H1 (cell line): Measurements from ENCODE around the gene TLE2. TPM values are rescaled to one million over a fixed set of nuclear protein-coding genes. Genes with fewer than 3 reads are reported as not detected.

Source experiments
- CTCF ChIA-PET: fragments of 300-600 bp; sonication (Branson Sonifier 250); formaldehyde crosslinking; loops from one replicate; lab custom pipeline; 2021; ENCODE audit not compliant: partially characterized antibody; lab: Charles Lee
- POLR2A ChIA-PET: fragments of 300-600 bp; sonication (Branson Sonifier 250); formaldehyde crosslinking; loops from one replicate; lab custom pipeline; 2021; ENCODE audit warnings: inconsistent platforms; ENCODE audit not compliant: partially characterized antibody; lab: Charles Lee
- DNase-seq, 2 experiments: peaks; one replicate each; pipeline versions ENCODE4 v3.0.0 to v3.0.0-alpha.2; 2010 to 2022; ENCODE audit warnings: low spot score in 2 of 2, low read depth in 1 of 2, mixed read lengths in 1 of 2
- FAIRE-seq: peaks from 2 replicates; lab custom pipeline; 2011; peaks lifted over from hg19 to GRCh38; lab: Jason Lieb, UNC
- H2AFZ ChIP-seq: 2 replicates; pipeline ENCODE4 v1.8.1; 2012; ENCODE audit warnings: low read length, inconsistent platforms
- H2AK5ac ChIP-seq: 2 replicates; pipeline ENCODE4 v1.6.1; 2013; ENCODE audit warnings: low read depth, low read length
- H2BK120ac ChIP-seq: replicated peaks from 2 replicates; pipeline ENCODE3; 2013; ENCODE audit warnings: low read depth, low read length, inconsistent platforms
- H2BK12ac ChIP-seq: 2 replicates; pipeline ENCODE4 v1.6.1; 2013; ENCODE audit warnings: low read depth, low read length
- H2BK15ac ChIP-seq: 2 replicates; pipeline ENCODE4 v1.6.1; 2013; ENCODE audit warnings: low read length
- H2BK20ac ChIP-seq: 2 replicates; pipeline ENCODE4 v1.6.1; 2013; ENCODE audit warnings: low read length
- H2BK5ac ChIP-seq: 2 replicates; pipeline ENCODE4 v1.6.1; 2013; ENCODE audit warnings: low read depth, low read length
- H3K14ac ChIP-seq: 2 replicates; pipeline ENCODE4 v1.6.1; 2013; ENCODE audit warnings: inconsistent platforms; ENCODE audit not compliant: insufficient read length
- H3K18ac ChIP-seq: 2 replicates; pipeline ENCODE4 v1.6.1; 2013; ENCODE audit warnings: low read length; ENCODE audit errors: extremely low read depth
- H3K23ac ChIP-seq: 2 replicates; pipeline ENCODE4 v1.6.1; 2013; ENCODE audit warnings: inconsistent platforms; ENCODE audit not compliant: insufficient read length
- H3K23me2 ChIP-seq: 2 replicates; pipeline ENCODE4 v1.6.1; 2013; ENCODE audit warnings: low read depth, low read length
- H3K27ac ChIP-seq: 2 replicates; pipeline ENCODE4 v1.6.1; 2011; ENCODE audit warnings: low read depth, low read length, inconsistent platforms
- H3K27me3 ChIP-seq, 4 experiments: replicated peaks in 1 of 4; 1 replicate in 1 of 4; 2 replicates in 3 of 4; pipeline versions ENCODE4 v1.6.1 to v1.8.1; 2011 to 2013; ENCODE audit warnings: low read length in 3 of 4, mild to moderate bottlenecking in 3 of 4, inconsistent platforms in 2 of 4, mixed read lengths in 2 of 4, moderate library complexity in 1 of 4; ENCODE audit not compliant: control insufficient read depth in 3 of 4, insufficient read depth in 3 of 4; ENCODE audit errors: extremely low read depth in 1 of 4
- H3K36me3 ChIP-seq, 4 experiments: 2 replicates each; pipeline versions ENCODE4 v1.6.1 to v1.8.1; 2011 to 2013; ENCODE audit warnings: mild to moderate bottlenecking in 4 of 4, low read length in 3 of 4, moderate library complexity in 2 of 4, control low read depth in 1 of 4, inconsistent platforms in 1 of 4; ENCODE audit not compliant: insufficient read depth in 4 of 4, control insufficient read depth in 2 of 4
- H3K4ac ChIP-seq: replicated peaks from 2 replicates; pipeline ENCODE3; 2013; ENCODE audit warnings: low read length, low read depth, mixed read lengths, inconsistent platforms; ENCODE audit not compliant: insufficient read length
- H3K4me1 ChIP-seq, 4 experiments: replicated peaks in 1 of 4; 1 replicate in 1 of 4; 2 replicates in 3 of 4; pipeline versions ENCODE4 v1.6.1 to v1.8.1; 2011 to 2013; ENCODE audit warnings: low read length in 3 of 4, inconsistent platforms in 2 of 4, mixed read lengths in 1 of 4; ENCODE audit not compliant: insufficient read depth in 4 of 4, control insufficient read depth in 3 of 4
- H3K4me2 ChIP-seq, 2 experiments: 2 replicates each; pipeline versions ENCODE4 v1.6.1 to v1.8.1; 2011 to 2013; ENCODE audit warnings: low read depth in 2 of 2, low read length in 2 of 2, control low read depth in 1 of 2, inconsistent platforms in 1 of 2, mild to moderate bottlenecking in 1 of 2; ENCODE audit not compliant: insufficient read depth in 1 of 2
- H3K4me3 ChIP-seq, 4 experiments: fragments of 200-600, 300-600 bp in 1 of 4; sonication (generic), shearing (Covaris generic), sonication (Bioruptor Twin) in 1 of 4; 2 replicates each; pipeline versions ENCODE4 v1.5.1 to v1.8.1; 2011 to 2016; ENCODE audit warnings: low read length in 4 of 4, low read depth in 3 of 4, control low read depth in 2 of 4, inconsistent platforms in 2 of 4, mild to moderate bottlenecking in 2 of 4, mixed read lengths in 1 of 4, moderate library complexity in 1 of 4; ENCODE audit not compliant: insufficient read depth in 2 of 4; ENCODE audit errors: extremely low read depth in 1 of 4
- H3K56ac ChIP-seq: replicated peaks from 2 replicates; pipeline ENCODE3; 2013; ENCODE audit warnings: low read depth, mild to moderate bottlenecking, mixed read lengths, low read length, inconsistent platforms; ENCODE audit not compliant: insufficient read length
- H3K79me1 ChIP-seq: 2 replicates; pipeline ENCODE4 v1.6.1; 2013; ENCODE audit warnings: low read depth, low read length, control low read depth
- H3K79me2 ChIP-seq, 2 experiments: 2 replicates each; pipeline versions ENCODE4 v1.6.1 to v1.8.1; 2012 to 2013; ENCODE audit warnings: low read length in 2 of 2, mild to moderate bottlenecking in 2 of 2, inconsistent platforms in 1 of 2; ENCODE audit not compliant: insufficient read depth in 2 of 2, control insufficient read depth in 1 of 2
- H3K9ac ChIP-seq, 4 experiments: replicated peaks in 1 of 4; 1 replicate in 1 of 4; 2 replicates in 3 of 4; pipeline versions ENCODE4 v1.6.1 to v1.8.1; 2011 to 2013; ENCODE audit warnings: low read depth in 3 of 4, low read length in 3 of 4, control low read depth in 2 of 4, mild to moderate bottlenecking in 2 of 4, moderate library complexity in 2 of 4, inconsistent platforms in 1 of 4; ENCODE audit errors: extremely low read depth in 1 of 4
- H3K9me3 ChIP-seq, 2 experiments: 2 replicates each; pipeline versions ENCODE4 v1.6.1 to v1.8.1; 2012 to 2013; ENCODE audit warnings: mild to moderate bottlenecking in 2 of 2, moderate library complexity in 2 of 2, control low read depth in 1 of 2, inconsistent platforms in 1 of 2, low read depth in 1 of 2, low read length in 1 of 2, mixed read lengths in 1 of 2; ENCODE audit not compliant: insufficient read depth in 2 of 2
- H4K20me1 ChIP-seq, 2 experiments: replicated peaks in 1 of 2; 2 replicates each; pipeline versions ENCODE3 to v1.8.1; 2011 to 2013; ENCODE audit warnings: inconsistent platforms in 2 of 2, low read length in 2 of 2, mild to moderate bottlenecking in 1 of 2; ENCODE audit not compliant: insufficient read depth in 2 of 2, control insufficient read depth in 1 of 2
- H4K5ac ChIP-seq: 2 replicates; pipeline ENCODE4 v1.6.1; 2013; ENCODE audit warnings: low read length, low read depth, mixed read lengths, inconsistent platforms; ENCODE audit not compliant: insufficient read length
- H4K8ac ChIP-seq: 2 replicates; pipeline ENCODE4 v1.8.0; 2013; ENCODE audit warnings: mild to moderate bottlenecking, moderate library complexity, low read length, inconsistent platforms; ENCODE audit not compliant: insufficient read depth; ENCODE audit errors: extremely low read depth
- H4K91ac ChIP-seq: replicated peaks from 2 replicates; pipeline ENCODE3; 2013; ENCODE audit warnings: low read length, mixed read lengths, inconsistent platforms; ENCODE audit not compliant: insufficient read length
- ASH2L ChIP-seq: fragments of 200-600, 300-600 bp; sonication (generic); IDR thresholded peaks from one replicate; pipeline ENCODE4 v1.7.1; 2017; ENCODE audit warnings: low read length
- FOSL1 ChIP-seq: IDR thresholded peaks from 2 replicates; pipeline ENCODE4 v1.6.1; 2011; ENCODE audit warnings: mild to moderate bottlenecking, low read depth, low read length, moderate library complexity; ENCODE audit not compliant: insufficient read depth
- GTF2F1 ChIP-seq: IDR thresholded peaks from 2 replicates; pipeline ENCODE4 v1.6.1; 2012; ENCODE audit warnings: low read depth, low read length, improper control_type of control experiment, borderline replicate concordance
- SP4 ChIP-seq: IDR thresholded peaks from 2 replicates; pipeline ENCODE4 v1.6.1; 2012; ENCODE audit warnings: low read length, inconsistent platforms
- WGBS, 2 experiments: shearing (Covaris generic) in 1 of 2; methylation state at CpG; one replicate each; pipeline versions ENCODE4 v1.1.6 to v1.1.7; 2013 to 2015; ENCODE audit warnings: low lambda C conversion rate in 2 of 2, mixed read lengths in 2 of 2, inconsistent platforms in 1 of 2, low coverage in 1 of 2, missing lambda C conversion rate in 1 of 2; ENCODE audit not compliant: insufficient replicate concordance in 2 of 2, insufficient coverage in 1 of 2, insufficient read length in 1 of 2; ENCODE audit errors: extremely low coverage in 1 of 2, missing lambda C conversion rate in 1 of 2; 5-methylcytosine and 5-hydroxymethylcytosine counted together
- polyA plus RNA-seq, 7 experiments: library from polyadenylated mRNA; depleted of rRNA in 3 of 7; stranded (reverse) in 5 of 7; unstranded in 2 of 7; fragments of >200 nt in 5 of 7; fragments of 200-250 nt in 2 of 7; gene quantifications; 1 replicate in 5 of 7; 2 replicates in 1 of 7; 4 replicates in 1 of 7; pipeline versions ENCODE4 v1.2.1 to v1.2.3, GENCODE V29; 2011 to 2013; ENCODE audit warnings: missing spikeins in 2 of 7, mixed read lengths in 2 of 7
- total RNA-seq: library from RNA; stranded (reverse); fragmentation: NEBNext Ultra II Directional; extraction: Animal tissue kit (Norgen Biotek cat#: 25700); gene quantifications from 2 replicates; pipeline ENCODE4 v1.2.1, GENCODE V29; 2021

The TLE2 gene
- total and polyA plus RNA-seq, 2 of the 8 experiments (the other 6 are each of a cell fraction or from before 2014, with no cell fraction given): 8.0 to 11.5 TPM

GRCh38 chr19:2994588-2995131 lies 34.4 kb downstream of the TLE2 start:
- H4K91ac ChIP-seq: no peak overlapping the region
- H3K56ac ChIP-seq: no peak overlapping the region
- no peaks in the 10 kb centered on the region for H3K9me3 ChIP-seq
- no peak overlapping the region for H2BK120ac ChIP-seq
- H3K4me1 ChIP-seq: peaks cover 0 to 5% (median 0%) of the 10 kb centered on the region in 4 experiments; a peak in 1 of 7 replicates
- H3K14ac ChIP-seq: no peak overlapping the region
- TF ChIP-seq FOSL1: no peak
- no peak for TF ChIP-seq SP4
- TF ChIP-seq ASH2L: no peak
- no peak for TF ChIP-seq GTF2F1
- no peaks in the 10 kb centered on the region; a peak in 1 of 8 replicates for H3K36me3 ChIP-seq
- H2AK5ac ChIP-seq: no peak overlapping the region
- no peaks in the 10 kb centered on the region for H3K23me2 ChIP-seq
- no peak overlapping the region for H2BK20ac ChIP-seq
- no peak overlapping the region for H2BK5ac ChIP-seq
- H4K20me1 ChIP-seq: no peaks in the 10 kb centered on the region
- no peak overlapping the region for H3K18ac ChIP-seq
- no peak overlapping the region for H4K8ac ChIP-seq
- H3K79me2 ChIP-seq: no peaks in the 10 kb centered on the region
- no peak overlapping the region for H3K4ac ChIP-seq
- H3K79me1 ChIP-seq: no peaks in the 10 kb centered on the region
- WGBS, 2 experiments: 90% methylated on average over 13 of the region's 15 CpGs; no CpG with 5 or more reads in 1 of the 2 experiments
- H2BK12ac ChIP-seq: no peak overlapping the region
- H3K27ac ChIP-seq: no peak overlapping the region
- DNase-seq (no peak), FAIRE-seq (no peak)
- H3K9ac ChIP-seq: no peak overlapping the region
- H2BK15ac ChIP-seq: no peak overlapping the region
- CTCF ChIA-PET: interaction anchor here (1.0 to 1.2 kb wide), 3 partner anchors 9 to 20 kb away, joined by 3 to 4 read pairs (median 3); no protein-coding TSS in a partner anchor
- no peak overlapping the region for H3K4me2 ChIP-seq
- POLR2A ChIA-PET: no interaction called here
- H3K4me3 ChIP-seq: no peak overlapping the region
- no peak overlapping the region for H3K23ac ChIP-seq
- H3K27me3 ChIP-seq: no peaks in the 10 kb centered on the region
- H2AFZ ChIP-seq: no peak overlapping the region
- no peak overlapping the region for H4K5ac ChIP-seq
